OCI-LY3 (cell line): ENCODE results near the gene IL4I1.
A peak's percentile ranks its signal among the peaks of the same experiment; 100 is the strongest.

ENCODE experiments used
- H2AFZ ChIP-seq: fragments of 200-600, 300-600 bp; shearing (Covaris generic); 2 replicates; pipeline ENCODE4 v1.6.0; 2014; ENCODE audit warnings: antibody characterized with exemption, low read depth, low read length
- H3K27ac ChIP-seq: fragments of 200-600, 300-600 bp; sonication (generic); 2 replicates; pipeline ENCODE4 v1.5.1; 2014; ENCODE audit warnings: mild to moderate bottlenecking, low read length, moderate library complexity, mixed read lengths
- H3K27me3 ChIP-seq: fragments of 200-600, 300-600 bp; sonication (generic); 2 replicates; pipeline ENCODE4 v1.6.1; 2014; ENCODE audit warnings: low read depth, low read length, mixed read lengths
- H3K36me3 ChIP-seq: fragments of 200-600, 300-600 bp; sonication (generic); replicated peaks from 2 replicates; pipeline ENCODE3; 2014; ENCODE audit warnings: low read depth, low read length, mixed read lengths
- H3K4me1 ChIP-seq: fragments of 300-600, 200-600 bp; sonication (generic); 2 replicates; pipeline ENCODE4 v1.6.1; 2014; ENCODE audit warnings: low read length, mixed read lengths
- H3K4me2 ChIP-seq: fragments of 200-600, 300-600 bp; sonication (generic); 2 replicates; pipeline ENCODE4 v1.6.1; 2014; ENCODE audit warnings: low read length, mixed read lengths
- H3K4me3 ChIP-seq: fragments of 300-600, 200-600 bp; sonication (generic); 2 replicates; pipeline ENCODE4 v1.5.1; 2014; ENCODE audit warnings: antibody characterized with exemption, mild to moderate bottlenecking, low read length, moderate library complexity
- H3K79me2 ChIP-seq: fragments of 300-600, 200-600 bp; shearing (Covaris generic); 2 replicates; pipeline ENCODE4 v1.6.1; 2014; ENCODE audit warnings: mild to moderate bottlenecking, low read length, mixed read lengths
- H3K9ac ChIP-seq: fragments of 300-600, 200-600 bp; shearing (Covaris generic); 2 replicates; pipeline ENCODE4 v1.6.0; 2014; ENCODE audit warnings: mild to moderate bottlenecking, low read length, moderate library complexity
- H3K9me3 ChIP-seq: fragments of 200-600, 300-600 bp; shearing (Covaris generic); 2 replicates; pipeline ENCODE4 v1.6.1; 2014; ENCODE audit warnings: low read length, mixed read lengths; ENCODE audit not compliant: insufficient read depth
- H4K20me1 ChIP-seq: fragments of 200-600, 300-600 bp; sonication (generic); 2 replicates; pipeline ENCODE4 v1.6.1; 2016; ENCODE audit warnings: low read length, mixed read lengths; ENCODE audit not compliant: insufficient read depth
- CTCF ChIP-seq: fragments of 200-600, 300-600 bp; sonication (generic); IDR thresholded peaks from 2 replicates; pipeline ENCODE4 v1.5.1; 2014; ENCODE audit warnings: antibody characterized with exemption, low read length, low read depth
- EZH2phosphoT487 ChIP-seq: fragments of 200-600 bp; shearing (Covaris generic); IDR thresholded peaks from 2 replicates; pipeline ENCODE4 v1.6.1; 2018; ENCODE audit warnings: antibody characterized with exemption, mixed run types, low read depth

Gene IL4I1

GRCh38 chr19:49929611-49930482 is 33.2 kb upstream of the IL4I1 start:
- peaks cover 50% of the 10 kb centered on the region for H4K20me1 ChIP-seq
- H3K36me3 ChIP-seq, result peaks cover 68% of the 10 kb centered on the region
- H3K4me1 ChIP-seq, result peaks cover 62% of the 10 kb centered on the region
- H2AFZ ChIP-seq, result no peak overlapping the region
- H3K9ac ChIP-seq, result peak overlapping the region; percentile 98
- H3K79me2 ChIP-seq, result peaks cover 86% of the 10 kb centered on the region
- H3K27ac ChIP-seq, result peak overlapping the region; percentile 95
- 0 out of 2 replicates have a peak, but pooled peaks cover 3% of the 10 kb centered on the region for H3K9me3 ChIP-seq
- H3K4me3 ChIP-seq, result peak overlapping the region; percentile 89
- TF ChIP-seq CTCF, result no peak
- no peak for TF ChIP-seq EZH2phosphoT487
- no peaks in the 10 kb centered on the region for H3K27me3 ChIP-seq
- peak overlapping the region; percentile 85 for H3K4me2 ChIP-seq

GRCh38 chr19:49929121-49929610 is 32.5 kb upstream of the IL4I1 start, which contains the start of the genes ATF5 and NUP62:
ATF5 (plus strand) TSS chr19:49929205; CDS start chr19:49930851, 1,646 bp downstream.
NUP62 (minus strand) TSS chr19:49929504; CDS start chr19:49909807, 19,697 bp downstream.
- peak within 1 kb of the TSS; percentile 85 for H3K4me2 ChIP-seq
- H3K4me3 ChIP-seq, result peak within 1 kb of the TSS; percentile 89
- H3K9ac ChIP-seq, result peak within 1 kb of the TSS; percentile 98
- H3K36me3 ChIP-seq, result peaks cover 68% of the 10 kb centered on the region
- H3K27ac ChIP-seq, result peak within 1 kb of the TSS; percentile 95
- TF ChIP-seq EZH2phosphoT487 (no peak), CTCF (no peak)
- peaks cover 69% of the 10 kb centered on the region for H3K4me1 ChIP-seq
- H4K20me1 ChIP-seq, result peaks cover 46% of the 10 kb centered on the region
- peaks cover 91% of the 10 kb centered on the region for H3K79me2 ChIP-seq
- H3K9me3 ChIP-seq, result 0 out of 2 replicates have a peak, but pooled peaks cover 3% of the 10 kb centered on the region
- no peaks in the 10 kb centered on the region for H3K27me3 ChIP-seq
- no peak within 1 kb of the TSS; the same call in 1 of the 2 replicates for H2AFZ ChIP-seq

- H3K4me1 ChIP-seq, result peaks cover 74% of the 10 kb centered on the region
- H2AFZ ChIP-seq, result no peak overlapping the region
- H4K20me1 ChIP-seq, result peaks cover 33% of the 10 kb centered on the region
- H3K79me2 ChIP-seq, result peaks cover 86% of the 10 kb centered on the region
- H3K9ac ChIP-seq, result peak overlapping the region; percentile 98
- peak overlapping the region; percentile 89 for H3K4me3 ChIP-seq
- TF ChIP-seq CTCF, result no peak
- no peak for TF ChIP-seq EZH2phosphoT487
- peak overlapping the region; percentile 85 for H3K4me2 ChIP-seq
- no peaks in the 10 kb centered on the region for H3K27me3 ChIP-seq
- H3K27ac ChIP-seq, result peak overlapping the region; percentile 95
- H3K9me3 ChIP-seq, result 0 out of 2 replicates have a peak, but pooled peaks cover 3% of the 10 kb centered on the region
- peaks cover 56% of the 10 kb centered on the region for H3K36me3 ChIP-seq
Observed at GRCh38 chr19:49927526-49928264, 31.0 kb upstream of the IL4I1 start.
